Endothelial cell of umbilical vein (primary cell): ENCODE results near the gene UQCC2.

ENCODE experiments used
- EZH2 ChIP-seq: IDR thresholded peaks from 2 replicates; pipeline ENCODE4 v1.6.1; 2012; ENCODE audit warnings: borderline replicate concordance, low read depth, mild to moderate bottlenecking, moderate library complexity, low read length, inconsistent platforms; ENCODE audit not compliant: severe bottlenecking
- POLR2A ChIP-seq: IDR thresholded peaks from 2 replicates; pipeline ENCODE4 v1.6.1; 2012; ENCODE audit warnings: low read depth, mild to moderate bottlenecking, control low read depth, low read length
- POLR2AphosphoS5 ChIP-seq: IDR thresholded peaks from 2 replicates; pipeline ENCODE4 v1.6.1; 2012; ENCODE audit warnings: low read depth, mild to moderate bottlenecking, control low read depth, low read length, moderate library complexity; ENCODE audit not compliant: insufficient read depth
- TF ChIP-seq, protein P1 (sequence below), 2 donors: IDR thresholded peaks; 1 replicate in 1 of 2; 2 replicates in 1 of 2; pipeline ENCODE4 v1.5.1; 2011; ENCODE audit warnings: low read length in 2 of 2, mild to moderate bottlenecking in 2 of 2, moderate library complexity in 2 of 2, control low read depth in 1 of 2, inconsistent platforms in 1 of 2, low read depth in 1 of 2; ENCODE audit not compliant: insufficient read depth in 1 of 2; ENCODE audit errors: extremely low read depth in 1 of 2

DNA sequence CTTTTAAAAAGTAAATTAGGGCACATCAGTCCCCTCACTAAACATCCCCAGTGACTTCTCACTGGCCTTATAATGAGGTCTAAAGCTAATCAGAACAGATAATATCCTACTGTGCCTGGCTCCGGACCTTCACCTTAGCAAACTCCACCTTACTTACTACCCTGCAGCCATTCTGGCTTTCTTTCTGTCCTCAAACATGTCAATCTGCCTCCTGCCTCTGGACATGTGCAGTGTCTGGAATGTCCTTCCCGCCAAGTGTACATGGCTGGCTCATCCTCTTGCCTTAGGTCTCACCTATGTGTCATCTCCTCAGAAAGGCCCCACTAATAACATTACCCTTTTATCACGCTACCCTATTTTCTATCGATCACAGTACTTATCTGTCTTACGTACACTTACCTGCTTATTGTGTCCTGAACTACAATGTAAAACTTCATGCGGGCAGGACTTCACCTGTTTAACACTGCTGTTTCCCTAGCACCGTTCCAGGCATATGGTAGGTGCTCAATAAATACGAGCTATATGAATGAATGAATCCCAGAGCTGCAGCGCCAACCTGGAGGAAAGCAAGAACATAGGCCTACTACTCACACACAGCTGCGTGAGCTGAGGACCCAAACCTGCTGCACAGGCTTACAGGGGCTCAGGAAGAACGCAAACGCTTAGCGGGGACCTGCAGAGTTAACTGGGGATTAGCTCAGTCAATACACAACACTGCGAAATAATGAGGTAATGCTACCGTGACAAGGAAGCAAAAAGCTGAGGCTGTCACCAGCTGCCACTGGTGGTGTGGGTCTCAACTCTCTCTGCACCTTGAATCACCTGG lies 991 bp downstream of the UQCC2 start:
- no peak for TF ChIP-seq POLR2A
- TF ChIP-seq EZH2: no peak
- TF ChIP-seq, protein P1, sequence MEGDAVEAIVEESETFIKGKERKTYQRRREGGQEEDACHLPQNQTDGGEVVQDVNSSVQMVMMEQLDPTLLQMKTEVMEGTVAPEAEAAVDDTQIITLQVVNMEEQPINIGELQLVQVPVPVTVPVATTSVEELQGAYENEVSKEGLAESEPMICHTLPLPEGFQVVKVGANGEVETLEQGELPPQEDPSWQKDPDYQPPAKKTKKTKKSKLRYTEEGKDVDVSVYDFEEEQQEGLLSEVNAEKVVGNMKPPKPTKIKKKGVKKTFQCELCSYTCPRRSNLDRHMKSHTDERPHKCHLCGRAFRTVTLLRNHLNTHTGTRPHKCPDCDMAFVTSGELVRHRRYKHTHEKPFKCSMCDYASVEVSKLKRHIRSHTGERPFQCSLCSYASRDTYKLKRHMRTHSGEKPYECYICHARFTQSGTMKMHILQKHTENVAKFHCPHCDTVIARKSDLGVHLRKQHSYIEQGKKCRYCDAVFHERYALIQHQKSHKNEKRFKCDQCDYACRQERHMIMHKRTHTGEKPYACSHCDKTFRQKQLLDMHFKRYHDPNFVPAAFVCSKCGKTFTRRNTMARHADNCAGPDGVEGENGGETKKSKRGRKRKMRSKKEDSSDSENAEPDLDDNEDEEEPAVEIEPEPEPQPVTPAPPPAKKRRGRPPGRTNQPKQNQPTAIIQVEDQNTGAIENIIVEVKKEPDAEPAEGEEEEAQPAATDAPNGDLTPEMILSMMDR (IDR thresholded peaks at IDR 0.05; ENCODE audit: extremely low read depth in 1 of 2, insufficient read depth in 1 of 2, low read depth in 1 of 2, low read length in 2 of 2): no peak
- TF ChIP-seq POLR2AphosphoS5: no peak
